DND-41 (cell line): ENCODE data around the gene HEG1.
A peak's percentile ranks its signal among the peaks of the same experiment; 100 is the strongest.

ENCODE experiments used
- ATAC-seq: fragments of 200-7000 bp; cut with Tn5 transposase; 3 replicates; pipeline ENCODE4 v1.9.1; 2021; ENCODE audit warnings: low read depth; ENCODE audit not compliant: insufficient read depth
- DNase-seq: peaks from one replicate; pipeline ENCODE4 v3.0.0-alpha.2; 2020
- H2AFZ ChIP-seq: 2 replicates; pipeline ENCODE4 v1.6.0; 2012; ENCODE audit warnings: low read depth, low read length
- H3K27ac ChIP-seq: 2 replicates; pipeline ENCODE4 v1.5.1; 2012; ENCODE audit warnings: low read length, inconsistent platforms
- H3K27me3 ChIP-seq: fragments of 200-600 bp; sonication (generic); 2 replicates; pipeline ENCODE4 v1.6.0; 2012; ENCODE audit warnings: low read length, mild to moderate bottlenecking, inconsistent platforms; ENCODE audit not compliant: insufficient read depth, poor library complexity
- H3K36me3 ChIP-seq: 2 replicates; pipeline ENCODE4 v1.5.1; 2012; ENCODE audit warnings: low read length, inconsistent platforms; ENCODE audit not compliant: insufficient read depth
- H3K4me1 ChIP-seq: 2 replicates; pipeline ENCODE4 v1.5.1; 2012; ENCODE audit warnings: mild to moderate bottlenecking, low read length; ENCODE audit not compliant: insufficient read depth
- H3K4me2 ChIP-seq: 2 replicates; pipeline ENCODE4 v1.6.0; 2012; ENCODE audit warnings: mild to moderate bottlenecking, moderate library complexity, low read length, inconsistent platforms; ENCODE audit not compliant: insufficient read depth
- H3K4me3 ChIP-seq, 2 experiments: fragments of 200-600 bp in 1 of 2; shearing (Covaris generic) in 1 of 2; 2 replicates each; pipeline ENCODE4 v1.5.1; 2012 to 2016; ENCODE audit warnings: inconsistent platforms in 2 of 2, low read length in 2 of 2, mild to moderate bottlenecking in 2 of 2, low read depth in 1 of 2, moderate library complexity in 1 of 2
- H3K79me2 ChIP-seq: 2 replicates; pipeline ENCODE4 v1.6.0; 2012; ENCODE audit warnings: low read length, inconsistent platforms; ENCODE audit not compliant: insufficient read depth
- H3K9ac ChIP-seq: 2 replicates; pipeline ENCODE4 v1.6.0; 2012; ENCODE audit warnings: low read depth, mild to moderate bottlenecking, inconsistent platforms, low read length, moderate library complexity
- H3K9me3 ChIP-seq: 2 replicates; pipeline ENCODE4 v1.5.1; 2012; ENCODE audit warnings: low read length, moderate library complexity, mild to moderate bottlenecking, inconsistent platforms; ENCODE audit not compliant: insufficient read depth, severe bottlenecking
- H4K20me1 ChIP-seq: 2 replicates; pipeline ENCODE4 v1.6.0; 2012; ENCODE audit warnings: low read length; ENCODE audit not compliant: insufficient read depth
- EZH2 ChIP-seq: IDR thresholded peaks from 3 replicates; pipeline ENCODE4 v1.6.1; 2012; ENCODE audit warnings: borderline replicate concordance, low read depth, mild to moderate bottlenecking, moderate library complexity, low read length, inconsistent platforms; ENCODE audit not compliant: severe bottlenecking
- TF ChIP-seq, protein P1 (sequence below): IDR thresholded peaks from 2 replicates; pipeline ENCODE4 v1.5.1; 2012; ENCODE audit warnings: borderline replicate concordance, low read length, moderate library complexity, mild to moderate bottlenecking; ENCODE audit not compliant: poor library complexity, severe bottlenecking; ENCODE audit errors: extremely low read depth

Gene HEG1

DNA sequence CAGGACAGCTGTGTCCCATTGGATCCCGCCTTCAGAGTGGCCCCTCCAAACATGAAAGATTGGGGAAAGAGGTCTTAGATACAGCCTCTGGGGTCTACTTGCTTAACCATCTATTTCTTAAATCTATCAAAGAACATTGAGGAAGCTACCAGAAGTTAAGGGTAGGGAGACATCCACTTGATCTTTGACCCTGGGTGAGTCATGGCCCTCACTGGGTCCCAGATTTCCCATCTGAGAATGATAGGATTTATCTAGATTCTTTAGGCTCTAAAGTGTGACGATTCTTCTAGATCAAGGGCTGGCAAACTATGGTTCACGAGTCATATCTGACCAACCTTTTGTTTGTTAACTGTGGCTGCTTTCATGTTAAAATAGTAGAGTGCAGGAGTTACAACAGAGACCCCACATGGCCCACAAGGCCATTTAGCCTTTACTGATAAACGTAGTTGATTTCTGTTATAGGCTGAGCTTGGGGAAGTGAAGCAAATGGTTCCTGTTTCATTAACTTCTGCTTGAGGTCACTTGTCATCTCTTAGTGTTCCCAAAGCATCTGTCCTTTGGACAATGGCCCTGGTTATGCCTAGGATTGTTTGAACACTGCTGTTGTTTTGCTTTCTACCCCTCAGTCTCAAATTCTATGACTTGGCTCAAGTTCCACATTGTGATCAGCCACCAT, 129.2 kb downstream of the HEG1 start:
- DNase-seq, result no peak
- H4K20me1 ChIP-seq, result no peaks in the 10 kb centered on the region
- H2AFZ ChIP-seq, result no peak overlapping the region

GRCh38 chr3:124924741-124925140, 131.1 kb downstream of the HEG1 start:
- Histone ChIP-seq H3K79me2 (no peaks in the 10 kb centered on the region), H3K36me3 (no peaks in the 10 kb centered on the region), H3K4me1 (no peaks in the 10 kb centered on the region), H3K9me3 (no peaks in the 10 kb centered on the region), H3K4me3 (no peak overlapping the region), H3K27me3 (peaks cover 38% of the 10 kb centered on the region), H3K4me2 (no peak overlapping the region), H3K27ac (no peak overlapping the region), H2AFZ (no peak overlapping the region), H3K9ac (no peak overlapping the region), H4K20me1 (no peaks in the 10 kb centered on the region)
- no peak for TF ChIP-seq EZH2
- TF ChIP-seq, protein P1, sequence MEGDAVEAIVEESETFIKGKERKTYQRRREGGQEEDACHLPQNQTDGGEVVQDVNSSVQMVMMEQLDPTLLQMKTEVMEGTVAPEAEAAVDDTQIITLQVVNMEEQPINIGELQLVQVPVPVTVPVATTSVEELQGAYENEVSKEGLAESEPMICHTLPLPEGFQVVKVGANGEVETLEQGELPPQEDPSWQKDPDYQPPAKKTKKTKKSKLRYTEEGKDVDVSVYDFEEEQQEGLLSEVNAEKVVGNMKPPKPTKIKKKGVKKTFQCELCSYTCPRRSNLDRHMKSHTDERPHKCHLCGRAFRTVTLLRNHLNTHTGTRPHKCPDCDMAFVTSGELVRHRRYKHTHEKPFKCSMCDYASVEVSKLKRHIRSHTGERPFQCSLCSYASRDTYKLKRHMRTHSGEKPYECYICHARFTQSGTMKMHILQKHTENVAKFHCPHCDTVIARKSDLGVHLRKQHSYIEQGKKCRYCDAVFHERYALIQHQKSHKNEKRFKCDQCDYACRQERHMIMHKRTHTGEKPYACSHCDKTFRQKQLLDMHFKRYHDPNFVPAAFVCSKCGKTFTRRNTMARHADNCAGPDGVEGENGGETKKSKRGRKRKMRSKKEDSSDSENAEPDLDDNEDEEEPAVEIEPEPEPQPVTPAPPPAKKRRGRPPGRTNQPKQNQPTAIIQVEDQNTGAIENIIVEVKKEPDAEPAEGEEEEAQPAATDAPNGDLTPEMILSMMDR, result no peak
- DNase-seq, result no peak
- no peak for ATAC-seq

More for the DNA sequence above, 129.2 kb downstream of the HEG1 start:
- H3K4me2 ChIP-seq, result no peak overlapping the region
- no peaks in the 10 kb centered on the region for H3K9me3 ChIP-seq
- no peak overlapping the region for H3K4me3 ChIP-seq
- no peaks in the 10 kb centered on the region for H3K36me3 ChIP-seq
- no peaks in the 10 kb centered on the region for H3K4me1 ChIP-seq
- H3K27ac ChIP-seq, result no peak overlapping the region
- ATAC-seq, result no peak
- TF ChIP-seq, protein P1, result no peak
- no peak for TF ChIP-seq EZH2
- peaks cover 41% of the 10 kb centered on the region for H3K27me3 ChIP-seq
- H3K79me2 ChIP-seq, result no peaks in the 10 kb centered on the region
- no peak overlapping the region for H3K9ac ChIP-seq

DNA sequence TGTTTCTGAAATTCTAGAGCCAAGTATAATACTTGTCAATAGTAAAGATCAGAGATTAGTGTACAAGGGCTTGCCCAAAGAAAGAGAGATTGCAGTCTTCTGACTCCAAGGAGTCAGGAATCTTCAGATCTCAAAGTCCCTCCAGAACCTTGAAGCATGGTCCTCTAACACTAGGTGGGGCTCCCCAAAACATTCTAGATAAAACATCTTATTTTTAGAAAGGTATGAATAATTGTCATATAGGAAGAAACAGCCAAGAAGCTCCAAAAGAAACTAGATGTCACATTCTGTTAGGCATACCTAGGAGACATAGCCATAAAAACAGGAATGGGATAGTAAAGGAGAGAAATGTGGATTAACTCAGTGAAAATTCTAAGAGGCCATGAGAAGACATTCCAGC, 132.0 kb downstream of the HEG1 start:
- H3K9me3 ChIP-seq, result no peaks in the 10 kb centered on the region
- ATAC-seq, result no peak

More for the DNA sequence above, 132.0 kb downstream of the HEG1 start:
- TF ChIP-seq, protein P1, result peak; percentile 16
- TF ChIP-seq EZH2, result no peak
- Histone ChIP-seq H3K36me3 (no peaks in the 10 kb centered on the region), H3K27ac (no peak overlapping the region), H3K4me3 (no peak overlapping the region), H3K9ac (no peak overlapping the region), H3K79me2 (no peaks in the 10 kb centered on the region), H3K4me1 (no peaks in the 10 kb centered on the region), H3K27me3 (peaks cover 38% of the 10 kb centered on the region), H4K20me1 (no peaks in the 10 kb centered on the region), H2AFZ (no peak overlapping the region), H3K4me2 (no peak overlapping the region)
- DNase-seq, result no peak
